Stimulated activated CD4-positive, alpha-beta T cell treated with anti-CD3 and anti-CD28 coated beads, TNF-alpha, amount 100 ng/mL, for 48 hours (primary cell): Measurements from ENCODE around the gene ZC3H7A.

Source experiments
- DNase-seq, 3 donors: peaks; one replicate each; pipeline ENCODE4 v3.0.0-alpha.2; 2020; ENCODE audit warnings: low read depth in 3 of 3

The ZC3H7A gene

DNA sequence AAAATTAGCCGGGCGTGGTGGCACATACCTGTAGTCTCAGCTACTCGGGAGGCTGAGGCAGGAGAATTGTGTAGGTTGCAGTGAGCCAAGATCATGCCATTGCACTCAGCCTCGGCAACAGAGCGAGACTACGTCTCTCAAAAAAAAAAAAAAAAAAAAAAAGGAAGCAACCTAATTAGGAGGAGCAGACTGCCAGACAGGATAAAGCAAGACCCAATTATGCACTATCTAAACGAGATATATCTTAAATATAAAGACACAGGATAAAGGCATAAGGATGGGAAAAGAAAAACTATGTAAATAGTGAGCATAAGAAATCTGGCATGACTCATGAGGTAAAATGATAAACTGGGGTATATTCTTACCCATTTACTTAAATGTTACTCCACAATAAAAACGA lies 59.3 kb downstream of the ZC3H7A start:
- DNase-seq: no peak

DNA sequence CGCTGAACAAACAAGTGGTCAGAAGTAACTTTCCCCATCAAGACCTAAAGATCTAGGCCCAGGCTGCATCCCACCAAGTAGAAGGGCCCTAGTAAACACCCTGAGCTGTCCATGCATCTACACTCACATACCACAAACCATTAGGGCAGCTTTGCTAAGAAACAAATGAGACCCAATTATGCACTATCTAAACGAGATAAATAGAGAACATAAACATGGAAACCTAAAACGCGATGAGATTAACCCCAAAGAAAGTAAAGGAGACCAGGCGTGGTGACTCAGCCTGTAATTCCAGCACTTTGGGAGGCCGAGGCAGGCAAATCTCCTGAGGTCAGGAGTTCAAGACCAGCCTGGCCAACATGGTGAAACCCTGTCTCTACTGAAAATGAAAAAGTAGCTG lies 60.2 kb downstream of the ZC3H7A start:
- DNase-seq: no peak

DNA sequence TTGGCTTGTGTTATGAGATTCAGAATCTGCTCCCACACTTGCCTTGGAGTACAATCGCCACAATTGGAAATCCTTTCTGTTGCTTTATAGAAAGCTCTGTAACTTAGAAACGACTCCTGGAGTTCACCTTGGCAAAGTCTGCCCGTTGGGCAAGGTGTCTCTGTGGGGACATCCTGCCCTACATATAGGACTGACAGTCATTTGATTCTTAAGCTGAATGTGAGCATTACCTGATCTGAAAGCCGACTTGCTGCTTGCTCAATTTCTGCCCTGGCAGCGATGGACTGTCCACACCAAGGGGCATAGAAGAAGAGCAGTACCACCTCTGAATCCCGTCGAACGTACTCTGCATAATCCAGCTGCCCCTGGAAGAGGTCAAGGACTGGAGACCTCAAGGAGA lies 61.3 kb downstream of the ZC3H7A start:
- no peak for DNase-seq

DNA sequence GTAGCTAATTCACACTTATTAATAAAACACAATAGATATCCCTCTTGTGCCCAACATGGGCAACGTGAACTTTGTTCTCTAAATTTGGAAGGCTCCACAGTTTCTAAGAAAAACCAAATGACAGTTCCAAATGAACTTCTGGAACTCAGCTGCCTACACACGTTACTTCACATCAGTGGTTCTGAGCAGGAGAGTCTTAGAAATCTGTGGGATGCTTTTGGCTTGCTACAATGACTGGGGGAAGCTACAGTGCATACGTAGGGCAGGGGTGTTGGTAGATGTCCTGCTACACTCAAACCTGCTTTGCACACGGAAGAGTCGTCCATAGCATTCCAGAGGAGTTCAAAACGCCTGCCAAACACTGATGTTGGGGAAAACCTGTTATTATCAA lies 62.4 kb downstream of the ZC3H7A start:
- DNase-seq: no peak

DNA sequence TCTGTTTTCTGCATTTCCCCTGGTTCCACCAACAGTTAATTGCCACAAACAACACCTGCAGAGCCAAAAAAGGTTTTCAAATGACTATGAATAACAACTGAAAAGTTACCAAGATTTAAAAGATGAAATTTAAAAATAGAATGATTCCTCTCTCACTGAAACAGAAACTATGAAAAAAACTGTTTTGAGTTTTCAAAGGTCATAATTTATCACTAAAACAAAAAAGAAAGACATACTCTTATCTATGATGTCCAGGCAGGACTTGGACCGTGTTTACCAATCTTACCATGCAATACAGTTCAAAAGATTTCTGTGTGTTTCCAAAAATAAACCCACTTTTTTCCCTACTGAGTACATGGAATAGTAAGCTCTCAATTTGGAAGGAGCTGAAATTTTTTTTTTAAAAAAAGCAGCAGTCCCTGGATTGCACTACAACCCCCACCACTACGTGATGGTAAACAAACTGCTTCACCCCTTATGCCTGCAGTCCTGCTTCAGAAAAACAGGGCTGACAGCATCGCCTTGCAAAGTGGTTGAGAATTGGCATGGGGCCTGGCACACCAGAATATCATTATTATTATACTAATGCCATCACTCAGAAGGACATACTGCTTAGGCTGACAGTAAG lies 62.9 kb downstream of the ZC3H7A start:
- no peak for DNase-seq

DNA sequence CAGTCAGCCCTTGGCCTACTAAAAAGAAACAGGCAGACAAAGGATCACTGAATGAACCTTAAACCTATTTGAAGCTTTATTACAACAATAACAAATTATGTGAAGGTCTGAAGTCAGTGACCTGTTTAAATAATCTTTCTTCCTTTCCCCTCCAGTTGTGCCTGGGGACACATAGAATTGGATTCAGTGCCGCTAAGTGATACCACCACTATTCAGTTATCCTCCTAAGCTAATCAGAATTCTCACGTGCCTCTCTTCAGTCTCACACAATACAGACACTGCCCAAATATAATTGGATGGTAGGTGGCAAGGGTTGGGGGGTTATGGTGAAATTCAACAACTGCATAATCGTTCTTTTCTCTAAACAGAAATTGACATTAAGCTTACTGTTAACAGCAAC lies 65.8 kb downstream of the ZC3H7A start:
- no peak for DNase-seq

DNA sequence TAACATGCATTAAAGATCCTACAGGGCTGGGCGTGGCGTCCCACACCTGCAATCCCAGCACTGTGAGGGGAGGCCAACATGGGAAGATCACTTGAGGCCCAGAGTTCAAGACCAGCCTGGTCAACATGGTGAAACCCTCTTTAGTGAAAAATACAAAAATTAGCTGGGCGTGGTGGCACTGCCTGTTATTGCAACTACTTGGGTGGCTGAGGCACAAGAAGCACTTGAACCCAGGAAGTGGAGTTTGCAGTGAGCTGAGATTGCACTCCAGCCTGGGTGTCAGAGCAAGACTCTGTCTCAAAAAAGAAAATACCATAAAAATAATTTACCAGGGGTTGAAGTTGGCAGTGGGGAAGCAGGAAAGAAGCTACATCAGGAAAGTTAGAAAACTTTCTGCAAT lies 67.3 kb downstream of the ZC3H7A start:
- no peak for DNase-seq

DNA sequence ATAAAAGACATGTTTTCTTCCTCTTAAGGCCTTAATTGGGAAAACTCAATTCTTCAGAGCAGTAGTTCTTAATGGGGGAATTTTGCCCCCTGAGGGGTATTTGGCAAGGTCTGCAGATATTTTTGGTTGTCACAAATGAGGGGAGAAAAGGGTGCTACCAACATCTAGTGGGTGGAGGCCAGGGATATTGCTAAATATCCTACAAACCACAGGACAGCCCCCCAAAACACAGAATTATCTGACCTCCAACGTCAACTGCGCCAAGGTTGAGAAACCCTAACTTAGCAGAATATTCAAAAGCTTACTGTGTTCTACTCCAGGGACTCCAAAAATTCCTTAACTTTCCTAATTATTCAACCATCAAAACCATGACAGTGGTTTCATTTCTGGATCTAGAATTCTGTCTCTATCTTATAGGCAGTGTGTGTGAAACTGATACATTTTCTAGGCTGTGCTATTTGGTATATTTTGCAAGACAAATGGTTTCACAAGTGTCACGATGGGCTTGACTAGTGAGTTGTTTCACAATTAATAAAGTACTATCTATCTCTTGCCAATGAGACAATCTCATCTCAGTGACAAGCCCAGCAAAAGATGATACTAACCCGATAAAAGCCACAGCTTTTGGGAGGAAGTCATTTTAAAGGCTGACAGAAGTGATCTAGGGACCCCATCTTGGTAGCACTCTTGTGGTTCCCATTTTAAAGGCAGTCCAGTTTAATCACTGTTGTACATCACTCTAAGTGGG lies 69.1 kb downstream of the ZC3H7A start:
- DNase-seq: no peak

DNA sequence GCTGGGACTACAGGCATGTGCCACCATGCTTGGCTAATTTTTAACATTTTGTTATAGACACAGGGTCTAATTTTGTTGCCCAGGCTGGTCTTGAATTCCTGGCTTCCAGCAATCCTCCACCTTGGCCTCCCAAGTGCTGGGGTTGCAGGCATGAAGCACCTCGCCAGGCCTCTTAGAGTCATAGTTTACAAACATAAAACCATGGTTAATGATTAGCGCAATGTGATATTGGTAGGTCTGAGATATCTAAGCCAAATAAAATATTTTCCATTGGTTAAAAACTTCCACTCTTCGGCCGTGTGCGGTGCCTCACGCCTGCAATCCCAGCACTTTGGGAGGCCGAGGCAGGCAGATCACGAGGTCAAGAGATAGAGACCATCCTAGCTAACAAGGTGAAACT lies 71.0 kb downstream of the ZC3H7A start:
- DNase-seq: no peak

DNA sequence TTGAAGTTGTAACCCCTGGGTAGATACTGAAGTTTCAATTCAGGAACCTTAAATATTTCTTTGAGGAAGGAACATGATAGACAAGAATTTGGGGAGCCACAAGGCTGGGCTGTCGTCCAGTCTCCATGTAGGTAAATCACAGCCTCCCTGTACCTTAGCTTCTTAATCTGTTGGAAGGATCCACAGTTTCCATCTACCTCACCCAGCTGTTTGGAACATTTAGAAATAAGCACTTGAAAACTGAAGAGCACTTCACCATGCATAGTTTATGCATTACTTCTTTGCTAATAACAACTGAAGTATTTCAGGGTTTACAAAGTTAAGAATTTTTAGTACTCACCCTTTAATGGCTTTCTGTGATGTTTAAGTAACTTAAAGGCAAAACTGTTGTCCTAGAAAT lies 71.6 kb downstream of the ZC3H7A start:
- DNase-seq: no peak

DNA sequence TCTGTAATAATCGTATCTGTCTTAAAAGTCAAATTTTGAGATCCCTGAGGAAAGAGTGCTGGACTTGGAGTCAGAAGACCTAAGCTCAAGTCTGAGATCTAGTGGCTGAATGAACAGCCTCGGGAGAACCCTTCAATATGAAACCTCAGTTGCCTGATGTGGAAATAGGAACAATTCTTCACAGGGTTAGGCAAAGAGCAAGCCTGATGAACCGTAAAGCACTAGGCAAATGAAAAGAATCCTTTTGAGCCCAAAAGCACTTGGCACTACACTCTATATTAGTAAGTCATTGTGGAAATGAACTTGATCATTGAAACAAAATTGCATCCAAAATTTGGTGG lies 74.6 kb downstream of the ZC3H7A start:
- DNase-seq: no peak

DNA sequence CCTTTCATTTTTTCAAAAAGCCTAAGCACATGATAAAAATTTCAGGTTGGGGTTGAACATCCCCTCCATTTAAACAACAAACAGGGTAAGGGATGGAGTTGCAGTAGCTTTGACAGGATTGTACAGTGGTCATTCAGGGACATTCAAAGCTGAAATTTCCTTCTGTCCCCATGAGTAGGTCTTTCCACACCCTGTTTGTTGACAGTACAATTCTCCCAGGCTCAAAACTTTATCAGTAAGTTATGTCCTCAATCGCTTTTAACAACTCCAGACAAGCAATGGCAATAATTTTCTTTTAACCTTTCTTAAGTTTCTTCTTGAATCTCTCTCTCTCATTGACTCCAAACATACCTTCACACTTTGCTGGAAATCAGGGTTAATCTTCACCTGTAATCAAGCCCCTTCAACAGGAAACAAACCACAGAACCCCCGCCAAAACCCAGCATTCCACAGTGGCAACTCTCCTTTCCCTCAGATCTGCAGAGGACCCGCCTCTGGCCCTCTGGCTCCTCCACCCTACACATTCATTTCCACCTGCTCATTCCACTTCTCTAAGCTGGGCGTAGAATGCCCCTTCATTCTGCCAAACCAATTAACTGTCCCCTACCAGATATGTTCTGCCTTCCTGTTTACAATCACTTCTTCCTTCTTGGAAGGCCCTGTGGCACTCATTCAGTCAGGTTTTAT lies 75.1 kb downstream of the ZC3H7A start:
- DNase-seq: no peak

DNA sequence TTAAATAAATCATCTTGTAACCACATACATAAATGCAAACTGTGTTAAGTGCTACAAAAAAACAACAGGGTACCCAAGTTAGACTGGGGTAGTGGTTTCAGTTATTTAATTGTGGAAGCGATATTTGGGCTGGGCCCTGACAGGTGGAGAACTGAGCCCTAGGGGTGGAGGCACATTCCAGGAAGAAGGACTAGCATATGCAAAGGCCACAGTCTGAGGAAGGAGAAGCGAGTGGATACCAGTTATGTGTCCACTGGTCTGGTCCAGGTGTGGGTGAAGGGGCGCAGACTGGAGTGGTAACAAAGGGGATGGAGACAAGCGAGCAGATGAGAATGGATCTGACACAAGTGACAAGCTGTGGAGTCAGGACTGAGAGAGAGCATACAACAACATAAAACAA lies 77.3 kb downstream of the ZC3H7A start:
- DNase-seq: no peak

DNA sequence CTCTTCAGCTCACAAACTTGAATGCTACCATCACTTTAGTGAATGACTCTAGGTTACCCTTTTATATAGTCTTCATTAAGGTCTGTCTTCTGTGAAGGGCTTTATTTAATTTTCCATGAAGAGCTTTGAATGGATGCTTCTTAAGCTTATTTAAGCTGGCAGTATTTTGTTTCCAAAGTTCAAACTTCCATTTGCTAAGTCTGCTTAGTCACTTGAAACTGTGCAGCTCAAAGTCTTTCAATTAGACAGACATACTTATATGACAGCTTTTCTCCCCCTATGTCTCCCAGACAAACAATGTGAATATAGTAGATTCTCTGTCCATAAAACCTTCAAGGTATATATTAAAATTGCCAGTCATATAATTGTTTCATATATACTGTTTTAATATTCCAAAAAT lies 77.9 kb downstream of the ZC3H7A start:
- no peak for DNase-seq

DNA sequence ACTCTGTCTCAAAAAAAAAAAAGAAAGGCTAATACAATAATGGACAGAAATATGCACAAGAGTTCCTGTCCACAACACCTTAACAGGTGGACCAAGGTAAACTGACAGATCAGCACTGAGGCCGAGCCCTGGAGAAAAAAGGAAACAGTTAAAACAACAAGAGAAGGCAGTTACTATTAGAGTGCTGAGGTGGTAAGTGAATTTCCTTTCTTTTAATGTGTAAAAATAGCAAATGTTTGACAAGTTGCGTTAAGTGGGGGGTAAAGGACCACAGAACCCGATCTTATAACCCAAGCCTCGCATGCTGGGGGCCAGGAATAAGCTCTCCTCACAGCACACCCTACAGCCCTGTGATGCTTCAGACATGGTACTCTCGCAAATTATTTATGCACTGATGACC lies 79.2 kb downstream of the ZC3H7A start:
- no peak for DNase-seq

DNA sequence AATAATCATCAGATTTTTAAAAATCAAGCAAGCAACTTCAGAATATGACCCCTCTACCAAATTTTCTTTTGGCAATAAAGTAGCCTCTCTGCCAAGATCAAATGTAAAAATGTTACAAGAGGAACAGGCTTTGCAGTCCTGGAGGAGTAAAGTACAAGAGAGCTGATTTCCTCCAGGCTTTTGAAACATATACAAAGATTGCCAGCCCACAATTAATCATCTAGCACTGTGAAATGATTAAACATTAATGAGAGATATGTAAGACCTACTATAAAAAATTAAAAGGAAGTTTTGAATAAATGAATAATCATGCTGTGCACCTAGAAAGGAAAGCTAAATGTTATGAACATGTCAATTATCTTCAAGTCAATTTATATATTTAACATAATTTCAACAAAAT lies 80.7 kb downstream of the ZC3H7A start:
- no peak for DNase-seq

DNA sequence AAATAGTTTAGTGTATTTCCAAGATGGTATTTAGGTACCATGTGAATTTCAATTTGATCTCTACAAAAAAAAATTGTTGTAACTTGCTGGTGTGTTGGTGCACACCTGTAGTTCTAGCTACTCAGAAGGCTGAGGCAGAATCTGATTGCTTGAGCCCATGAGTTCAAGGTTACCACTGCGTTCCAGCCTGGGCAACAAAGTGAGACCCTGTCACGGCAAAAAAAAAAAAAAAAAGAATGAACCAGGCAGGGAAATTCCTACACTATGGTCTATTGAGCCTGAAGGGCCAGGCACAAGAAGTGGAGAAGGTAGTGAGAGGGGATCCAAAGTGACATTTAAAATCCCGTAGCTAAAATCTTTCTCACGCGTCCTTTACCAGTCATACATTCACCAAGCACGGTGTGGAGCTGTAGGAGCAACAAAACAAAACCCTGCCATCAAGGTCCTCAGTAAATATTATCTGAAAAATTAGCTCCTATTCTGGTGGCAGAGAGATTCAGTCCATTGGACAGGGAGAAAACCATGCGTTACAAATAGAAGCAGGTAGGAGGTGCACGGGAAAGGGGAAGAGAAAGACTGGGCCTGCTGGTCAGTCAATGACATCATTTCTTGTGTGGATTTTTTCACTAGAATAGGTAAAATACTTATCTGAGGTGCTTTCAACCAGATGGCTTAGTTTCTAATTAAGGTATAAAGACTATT lies 81.7 kb downstream of the ZC3H7A start:
- DNase-seq: no peak

DNA sequence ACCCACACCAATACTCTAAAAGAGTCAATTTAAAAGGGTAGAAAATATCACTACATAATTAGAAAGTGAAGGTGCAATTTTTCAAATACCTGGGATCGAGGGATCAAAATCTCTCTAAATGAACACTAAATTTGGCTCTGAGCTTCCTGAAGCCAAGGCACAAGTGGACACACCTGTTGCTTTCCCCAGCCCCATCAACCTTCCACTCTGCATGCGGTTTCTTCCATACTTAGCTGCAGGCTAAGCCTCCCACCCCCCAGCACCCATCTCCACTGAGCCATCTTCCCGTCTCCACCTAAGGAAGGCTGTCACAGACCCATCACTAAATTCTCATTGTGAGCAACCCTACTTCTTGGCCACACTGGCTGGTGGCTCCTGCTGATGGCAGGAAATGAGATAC lies 84.9 kb downstream of the ZC3H7A start:
- DNase-seq: no peak

DNA sequence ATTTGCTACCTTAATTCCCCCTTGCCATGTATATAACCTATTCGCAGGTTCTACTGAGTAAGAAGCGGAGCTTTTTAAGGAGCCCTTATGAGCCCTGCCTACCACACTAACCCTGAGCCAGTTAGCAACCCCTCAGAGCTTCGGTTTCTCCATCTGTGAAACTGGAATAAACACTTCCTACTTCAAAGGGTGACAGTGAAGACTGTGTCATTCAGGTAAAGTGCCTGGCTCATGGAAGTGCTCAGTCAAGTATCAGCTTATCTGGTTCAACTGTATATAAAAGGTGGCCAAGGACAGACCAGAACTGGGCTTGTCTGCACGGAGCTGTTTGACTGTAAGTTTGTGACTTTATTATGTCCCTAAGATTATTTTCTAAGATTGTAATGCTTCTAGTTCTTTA lies 85.4 kb downstream of the ZC3H7A start:
- DNase-seq: no peak

DNA sequence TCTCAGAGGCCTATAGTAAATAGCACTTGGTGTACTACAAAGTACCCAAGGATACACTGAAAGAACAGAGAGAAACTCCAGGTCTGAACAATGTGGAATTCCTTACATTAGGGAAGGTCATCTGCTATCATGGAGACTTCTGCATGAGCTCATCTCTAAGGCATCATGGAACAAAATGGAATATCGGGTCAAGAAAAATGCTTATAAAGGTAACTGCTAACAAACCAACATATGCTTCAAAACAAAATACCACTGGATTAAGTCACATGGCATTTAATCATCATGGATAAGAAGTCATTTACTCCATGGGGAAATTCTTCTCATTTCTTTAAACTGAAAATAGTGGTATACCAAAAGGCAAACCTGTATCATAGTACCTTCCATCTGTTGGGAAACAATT lies 88.6 kb downstream of the ZC3H7A start:
- no peak for DNase-seq

DNA sequence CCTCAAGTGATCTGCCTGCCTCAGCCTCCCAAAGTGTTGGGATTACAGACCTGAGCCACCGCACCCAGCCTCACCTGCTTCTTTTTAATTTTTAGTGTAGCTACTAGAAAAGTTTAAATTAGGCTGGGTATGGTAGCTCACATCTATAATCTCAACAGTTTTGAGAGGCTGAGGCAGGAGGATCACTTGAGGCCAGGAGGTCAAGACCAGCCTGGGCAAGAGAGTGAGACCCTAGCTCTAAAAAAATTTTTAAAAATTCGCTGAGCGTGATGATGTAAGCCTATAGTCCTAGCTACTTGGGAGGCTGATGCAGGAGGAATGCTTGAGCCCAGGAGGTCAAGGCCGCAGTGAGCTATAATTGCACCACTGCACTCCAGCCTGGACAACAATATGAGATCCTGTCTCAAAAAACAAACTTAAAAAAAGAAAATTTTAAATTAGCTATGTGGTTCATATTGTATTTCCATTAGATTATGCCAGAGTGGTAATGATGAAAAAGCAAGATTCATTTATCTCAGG lies 89.3 kb downstream of the ZC3H7A start:
- no peak for DNase-seq

DNA sequence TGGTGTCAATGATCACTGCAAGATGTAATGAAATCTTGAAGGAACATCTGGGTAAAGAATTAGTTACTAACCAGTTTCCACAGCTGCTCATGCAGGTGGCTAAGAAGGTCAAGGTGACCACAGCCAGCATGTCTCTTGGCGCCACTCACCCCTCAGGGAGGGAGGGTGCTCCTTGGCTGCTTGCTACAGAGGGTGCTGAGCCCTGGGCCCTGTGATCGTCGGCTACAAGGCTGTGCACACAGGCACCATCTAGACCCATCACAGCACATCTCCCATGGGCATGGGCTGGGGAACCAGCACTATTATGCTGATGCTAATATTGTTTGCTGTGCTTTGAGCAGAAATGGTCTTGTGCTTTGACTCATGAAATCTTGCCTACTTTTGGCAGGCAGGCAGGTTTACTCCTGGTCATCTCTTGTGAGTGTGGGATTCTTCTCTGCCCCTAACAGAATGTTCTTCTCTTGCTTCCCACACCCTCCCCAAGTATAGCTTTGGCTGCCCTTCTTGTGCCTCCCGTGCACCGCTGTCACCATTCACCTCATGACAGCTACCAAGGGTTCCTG lies 90.8 kb downstream of the ZC3H7A start:
- DNase-seq: no peak
